SH-SY5Y (cell line): Measurements from ENCODE around the gene SULT4A1.

Experiments used
- GATA2 ChIP-seq: IDR thresholded peaks from 2 replicates; pipeline ENCODE4 v1.6.1; 2011; ENCODE audit warnings: mild to moderate bottlenecking, low read depth, low read length
- GATA3 ChIP-seq: IDR thresholded peaks from 2 replicates; pipeline ENCODE4 v1.6.1; 2011; ENCODE audit warnings: low read depth, mild to moderate bottlenecking, low read length, moderate library complexity

DNA sequence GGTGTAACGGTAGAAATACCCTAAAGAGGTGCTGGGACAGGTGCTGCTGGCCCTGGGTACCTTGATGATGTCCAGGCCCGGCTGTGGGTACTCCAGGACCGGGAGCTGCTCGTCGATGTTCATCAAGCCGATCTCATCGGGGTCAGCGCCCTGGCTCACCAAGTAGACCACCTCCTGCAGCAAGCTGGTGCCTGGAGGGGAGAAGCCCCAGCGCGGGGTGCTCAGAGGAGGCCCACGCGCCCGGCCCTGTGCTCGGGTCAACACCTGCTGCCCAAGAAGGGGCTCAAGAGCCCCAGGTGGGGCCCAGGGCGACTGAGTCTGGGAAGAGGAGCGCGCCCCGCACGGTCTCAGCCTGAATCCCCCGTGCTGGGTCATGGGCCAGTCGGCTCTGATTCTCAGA lies 20.6 kb downstream of the SULT4A1 start:
- no peak for TF ChIP-seq GATA2
- no peak for TF ChIP-seq GATA3
